IPS-18a (cell line): ENCODE measurements around the gene OR1F1.
"Not testable (repeated sequence)": the region's sequence is repeated elsewhere in the genome, so short reads cannot be mapped to it uniquely, and the experiment has no call there.

Source experiments
- H3K27ac ChIP-seq: one replicate; pipeline ENCODE4 v1.5.1; 2013; ENCODE audit warnings: low read length
- H3K27me3 ChIP-seq: one replicate; pipeline ENCODE4 v1.6.1; 2013; ENCODE audit warnings: mild to moderate bottlenecking, low read length; ENCODE audit not compliant: control insufficient read depth, insufficient read depth
- H3K36me3 ChIP-seq: one replicate; pipeline ENCODE4 v1.6.1; 2013; ENCODE audit warnings: low read depth, low read length; ENCODE audit not compliant: control insufficient read depth
- H3K4me1 ChIP-seq: one replicate; pipeline ENCODE4 v1.6.1; 2013; ENCODE audit warnings: low read depth, low read length; ENCODE audit not compliant: control insufficient read depth
- H3K4me3 ChIP-seq: one replicate; pipeline ENCODE4 v1.5.1; 2013; ENCODE audit warnings: low read length
- H3K9ac ChIP-seq: one replicate; pipeline ENCODE4 v1.6.1; 2013; ENCODE audit warnings: mild to moderate bottlenecking, low read length, moderate library complexity
- H3K9me3 ChIP-seq: one replicate; pipeline ENCODE4 v1.6.1; 2013; ENCODE audit warnings: low read depth, low read length; ENCODE audit not compliant: control insufficient read depth

The OR1F1 gene

GRCh38 chr16:3182293-3182607, 5.8 kb upstream of the OR1F1 start:
- not testable (repeated sequence) for H3K9ac ChIP-seq, H3K4me3 ChIP-seq, H3K4me1 ChIP-seq, H3K9me3 ChIP-seq, H3K27ac ChIP-seq, H3K36me3 ChIP-seq
- peaks cover 53% of the 10 kb centered on the region for H3K27me3 ChIP-seq

- H3K9me3 ChIP-seq: no peaks in the 10 kb centered on the region
- peak overlapping the region; percentile 82 for H3K4me3 ChIP-seq
- H3K27ac ChIP-seq: no peak overlapping the region
- no peak overlapping the region for H3K9ac ChIP-seq
- peaks cover 55% of the 10 kb centered on the region for H3K27me3 ChIP-seq
- H3K4me1 ChIP-seq: no peaks in the 10 kb centered on the region
- no peaks in the 10 kb centered on the region for H3K36me3 ChIP-seq
These were observed 5.2 kb upstream of the OR1F1 start for GRCh38 chr16:3182608-3183444.

- Histone ChIP-seq H3K4me1 (no peaks in the 10 kb centered on the region), H3K27me3 (peaks cover 59% of the 10 kb centered on the region), H3K4me3 (peak overlapping the region; percentile 82), H3K36me3 (no peaks in the 10 kb centered on the region), H3K9me3 (no peaks in the 10 kb centered on the region), H3K27ac (no peak overlapping the region), H3K9ac (no peak overlapping the region)
These were observed 4.4 kb upstream of the OR1F1 start for GRCh38 chr16:3183445-3184139.

- peak overlapping the region; percentile 43 for H3K4me3 ChIP-seq
- H3K27me3 ChIP-seq: peaks cover 71% of the 10 kb centered on the region
- no peak overlapping the region for H3K27ac ChIP-seq
- H3K9me3 ChIP-seq: no peaks in the 10 kb centered on the region
- peaks cover 16% of the 10 kb centered on the region for H3K4me1 ChIP-seq
- H3K36me3 ChIP-seq: no peaks in the 10 kb centered on the region
- no peak overlapping the region for H3K9ac ChIP-seq
These were observed 886 bp upstream of the OR1F1 start for GRCh38 chr16:3186946-3187690.

- Histone ChIP-seq H3K27ac (no peak overlapping the region), H3K27me3 (peaks cover 56% of the 10 kb centered on the region), H3K4me1 (peaks cover 16% of the 10 kb centered on the region), H3K4me3 (peak overlapping the region; percentile 82), H3K9ac (peak overlapping the region; percentile 28), H3K9me3 (no peaks in the 10 kb centered on the region), H3K36me3 (no peaks in the 10 kb centered on the region)
These were observed 596 bp downstream of the OR1F1 start for GRCh38 chr16:3188675-3188924.

GRCh38 chr16:3188925-3189825, 1.2 kb downstream of the OR1F1 start:
- peaks cover 16% of the 10 kb centered on the region for H3K4me1 ChIP-seq
- no peaks in the 10 kb centered on the region for H3K36me3 ChIP-seq
- H3K27ac ChIP-seq: no peak overlapping the region
- H3K9ac ChIP-seq: peak overlapping the region; percentile 28
- H3K4me3 ChIP-seq: peak overlapping the region; percentile 82
- H3K9me3 ChIP-seq: no peaks in the 10 kb centered on the region
- H3K27me3 ChIP-seq: peaks cover 53% of the 10 kb centered on the region

- H3K9ac ChIP-seq: no peak overlapping the region
- H3K9me3 ChIP-seq: no peaks in the 10 kb centered on the region
- H3K27me3 ChIP-seq: peaks cover 53% of the 10 kb centered on the region
- H3K27ac ChIP-seq: no peak overlapping the region
- H3K36me3 ChIP-seq: no peaks in the 10 kb centered on the region
- peaks cover 16% of the 10 kb centered on the region for H3K4me1 ChIP-seq
- peak overlapping the region; percentile 82 for H3K4me3 ChIP-seq
These were observed 1.9 kb downstream of the OR1F1 start for GRCh38 chr16:3189869-3190268.

- Histone ChIP-seq H3K27ac (no peak overlapping the region), H3K36me3 (no peaks in the 10 kb centered on the region), H3K4me1 (peaks cover 16% of the 10 kb centered on the region), H3K9ac (no peak overlapping the region), H3K4me3 (peak overlapping the region; percentile 82), H3K9me3 (no peaks in the 10 kb centered on the region), H3K27me3 (peaks cover 52% of the 10 kb centered on the region)
These were observed 2.9 kb downstream of the OR1F1 start for GRCh38 chr16:3190949-3191353.

- no peaks in the 10 kb centered on the region for H3K9me3 ChIP-seq
- H3K4me1 ChIP-seq: peaks cover 16% of the 10 kb centered on the region
- H3K27me3 ChIP-seq: peaks cover 38% of the 10 kb centered on the region
These were observed 4.5 kb downstream of the OR1F1 start for GRCh38 chr16:3192476-3193019.

GRCh38 chr16:3193221-3194212, 5.5 kb downstream of the OR1F1 start:
- Histone ChIP-seq H3K4me3 (no peak overlapping the region), H3K9ac (no peak overlapping the region), H3K27me3 (peaks cover 34% of the 10 kb centered on the region), H3K36me3 (no peaks in the 10 kb centered on the region), H3K9me3 (no peaks in the 10 kb centered on the region), H3K27ac (no peak overlapping the region), H3K4me1 (peaks cover 16% of the 10 kb centered on the region)

More at GRCh38 chr16:3192476-3193019, 4.5 kb downstream of the OR1F1 start:
- no peak overlapping the region for H3K27ac ChIP-seq
- no peak overlapping the region for H3K9ac ChIP-seq
- H3K4me3 ChIP-seq: no peak overlapping the region
- H3K36me3 ChIP-seq: no peaks in the 10 kb centered on the region
